ENCODE results near the gene CAMK2G. TPM values are rescaled to one million over a fixed set of nuclear protein-coding genes. Genes with fewer than 3 reads are reported as not detected.

Gene CAMK2G
- polyA plus RNA-seq, 2 of the 4 experiments (the other 2 are of a cell fraction), result 22.6 to 25.5 TPM

DNA sequence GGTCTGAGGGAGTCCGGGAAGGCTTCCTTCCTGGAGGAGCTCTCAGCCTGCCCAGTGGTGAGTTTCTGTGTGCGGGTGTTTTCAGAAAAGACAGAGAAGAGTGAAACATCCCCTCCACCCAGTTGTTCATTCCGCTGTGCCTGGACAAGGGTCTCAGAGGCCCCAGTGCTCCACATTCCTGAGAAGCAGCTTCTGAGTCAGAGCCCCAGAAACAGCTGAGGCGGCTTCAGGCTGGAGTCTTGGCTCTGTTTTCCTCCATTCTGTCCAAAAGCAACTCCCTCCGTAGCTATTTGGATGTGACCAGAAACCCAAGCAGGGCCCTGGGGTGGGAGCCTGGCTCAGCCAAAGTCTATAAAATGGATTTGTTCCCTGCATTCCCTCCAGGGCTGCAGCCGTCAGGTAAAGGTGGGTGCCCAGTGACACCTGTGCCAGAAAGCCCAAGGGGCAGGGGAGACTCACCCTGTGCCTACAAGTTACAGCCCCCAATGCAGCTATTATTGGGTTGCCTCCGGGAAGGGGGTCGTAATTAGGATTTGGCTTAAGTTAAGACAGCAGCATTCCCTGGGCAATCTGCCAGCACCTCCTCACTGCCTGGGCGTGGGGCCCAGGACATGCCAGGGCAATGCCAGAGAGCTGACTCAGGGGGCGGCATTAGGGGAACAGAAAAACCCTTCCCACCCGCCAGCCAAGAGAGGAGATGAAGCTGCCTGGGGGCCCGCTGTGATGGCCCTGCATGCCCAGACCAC lies 13.1 kb upstream of the CAMK2G start:
- Histone ChIP-seq H3K4me2 (peak overlapping the region; percentile 85), H3K9me3 (no peaks in the 10 kb centered on the region), H3K4me1 (peaks cover 65% of the 10 kb centered on the region), H3K27ac (peak overlapping the region; percentile 97 to 98), H3K4me3 (no peak overlapping the region)
- peak; percentile 63 to 81 for ATAC-seq
- peak; percentile 63 for FAIRE-seq
- CTCF ChIA-PET, result interaction anchor here (0.7 to 26.6 kb wide), 31 partner anchors 8 to 347 kb away, joined by 3 to 936 read pairs (median 9); partner anchors contain the start of genes CAMK2G, PLAU and VCL
- DNase-seq (ENCODE audit: low read depth in 1 of 2, low spot score in 1 of 2), result peak; percentile 62 to 89
- 6% methylated on average over 10 of the region's 12 CpGs for whole genome bisulfite sequencing (ENCODE audit: missing lambda C conversion rate)
- POLR2A ChIA-PET, result interaction anchor here (0.8 to 7.9 kb wide), 10 partner anchors 12 to 221 kb away, joined by 3 to 98 read pairs (median 4); partner anchors contain the start of gene PLAU
- TF ChIP-seq POLR2AphosphoS2 (conservative IDR thresholded peaks at IDR 0.05; ENCODE audit: low read length) (no peak), FOXS1 (CRISPR knock-in tag; IDR thresholded peaks at IDR 0.05) (no peak), HOXB13 (CRISPR knock-in tag; IDR thresholded peaks at IDR 0.05; ENCODE audit: low read depth) (no peak), TFCP2L1 (CRISPR knock-in tag; IDR thresholded peaks at IDR 0.05) (no peak), JUN (IDR thresholded peaks at IDR 0.05) (peak; percentile 46 to 87; a peak in 3 of 5 replicates), POLR2A (IDR thresholded peaks at IDR 0.05; ENCODE audit: low read length) (no peak), CHD2 (IDR thresholded peaks at IDR 0.05; ENCODE audit: low read length, partially characterized antibody) (no peak), ZC3H11A (IDR thresholded peaks at IDR 0.05) (no peak), ZSCAN20 (CRISPR knock-in tag; IDR thresholded peaks at IDR 0.05) (no peak), HOXA7 (CRISPR knock-in tag; IDR thresholded peaks at IDR 0.05) (no peak), KDM1A (IDR thresholded peaks at IDR 0.05; ENCODE audit: low read depth) (no peak), HMGXB4 (CRISPR knock-in tag; IDR thresholded peaks at IDR 0.05; ENCODE audit: borderline replicate concordance) (no peak), PBX3 (IDR thresholded peaks at IDR 0.05) (0 out of 2 replicates have a peak, but pooled peaks have one; percentile 55), SMC3 (IDR thresholded peaks at IDR 0.05) (peak; percentile 33; the same call in 2 of the 3 replicates), RAD21 (conservative IDR thresholded peaks at IDR 0.05 in 1 of 2, IDR thresholded peaks at IDR 0.05 in 1 of 2) (peak; percentile 40 to 41; a peak in 4 of 5 replicates), RFX5 (IDR thresholded peaks at IDR 0.05) (no peak), RCOR1 (IDR thresholded peaks at IDR 0.05; ENCODE audit: low read depth, low read length) (no peak), SREBF2 (IDR thresholded peaks at IDR 0.05) (no peak), ESRRA (IDR thresholded peaks at IDR 0.05; ENCODE audit: borderline replicate concordance, low read length) (no peak), CEBPB (IDR thresholded peaks at IDR 0.05) (no peak), PHF8 (IDR thresholded peaks at IDR 0.05; ENCODE audit: borderline replicate concordance, low read depth) (no peak), MAFK (IDR thresholded peaks at IDR 0.05; ENCODE audit: partially characterized antibody) (peak; percentile 51), CBX8 (IDR thresholded peaks at IDR 0.05) (no peak), NFE2L2 (conservative IDR thresholded peaks at IDR 0.05; ENCODE audit: low read length) (no peak), ATOH8 (CRISPR knock-in tag; IDR thresholded peaks at IDR 0.05; ENCODE audit: low read depth) (0 out of 2 replicates have a peak, but pooled peaks have one; percentile 52), RARB (CRISPR knock-in tag; IDR thresholded peaks at IDR 0.05) (no peak), HEYL (CRISPR knock-in tag; IDR thresholded peaks at IDR 0.05) (no peak), TP53 (CRISPR knock-in tag; IDR thresholded peaks at IDR 0.05) (no peak), GATA3 (IDR thresholded peaks at IDR 0.05; ENCODE audit: borderline replicate concordance) (peak; percentile 89), CHD4 (IDR thresholded peaks at IDR 0.05; ENCODE audit: borderline replicate concordance) (no peak), FOSB (CRISPR knock-in tag; IDR thresholded peaks at IDR 0.05) (no peak), MAZ (IDR thresholded peaks at IDR 0.05; ENCODE audit: borderline replicate concordance, low read depth, low read length) (no peak)
- TF ChIP-seq, protein P1, sequence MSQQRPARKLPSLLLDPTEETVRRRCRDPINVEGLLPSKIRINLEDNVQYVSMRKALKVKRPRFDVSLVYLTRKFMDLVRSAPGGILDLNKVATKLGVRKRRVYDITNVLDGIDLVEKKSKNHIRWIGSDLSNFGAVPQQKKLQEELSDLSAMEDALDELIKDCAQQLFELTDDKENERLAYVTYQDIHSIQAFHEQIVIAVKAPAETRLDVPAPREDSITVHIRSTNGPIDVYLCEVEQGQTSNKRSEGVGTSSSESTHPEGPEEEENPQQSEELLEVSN (IDR thresholded peaks at IDR 0.05; ENCODE audit: borderline replicate concordance, low read depth), result no peak; the same call in 1 of the 2 replicates
- TF ChIP-seq, protein P2, sequence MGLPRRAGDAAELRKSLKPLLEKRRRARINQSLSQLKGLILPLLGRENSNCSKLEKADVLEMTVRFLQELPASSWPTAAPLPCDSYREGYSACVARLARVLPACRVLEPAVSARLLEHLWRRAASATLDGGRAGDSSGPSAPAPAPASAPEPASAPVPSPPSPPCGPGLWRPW (IDR thresholded peaks at IDR 0.05), result no peak
- TF ChIP-seq, protein P3, sequence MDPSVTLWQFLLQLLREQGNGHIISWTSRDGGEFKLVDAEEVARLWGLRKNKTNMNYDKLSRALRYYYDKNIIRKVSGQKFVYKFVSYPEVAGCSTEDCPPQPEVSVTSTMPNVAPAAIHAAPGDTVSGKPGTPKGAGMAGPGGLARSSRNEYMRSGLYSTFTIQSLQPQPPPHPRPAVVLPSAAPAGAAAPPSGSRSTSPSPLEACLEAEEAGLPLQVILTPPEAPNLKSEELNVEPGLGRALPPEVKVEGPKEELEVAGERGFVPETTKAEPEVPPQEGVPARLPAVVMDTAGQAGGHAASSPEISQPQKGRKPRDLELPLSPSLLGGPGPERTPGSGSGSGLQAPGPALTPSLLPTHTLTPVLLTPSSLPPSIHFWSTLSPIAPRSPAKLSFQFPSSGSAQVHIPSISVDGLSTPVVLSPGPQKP (IDR thresholded peaks at IDR 0.05; ENCODE audit: low read depth, low read length), result no peak
- TF ChIP-seq, protein P4, sequence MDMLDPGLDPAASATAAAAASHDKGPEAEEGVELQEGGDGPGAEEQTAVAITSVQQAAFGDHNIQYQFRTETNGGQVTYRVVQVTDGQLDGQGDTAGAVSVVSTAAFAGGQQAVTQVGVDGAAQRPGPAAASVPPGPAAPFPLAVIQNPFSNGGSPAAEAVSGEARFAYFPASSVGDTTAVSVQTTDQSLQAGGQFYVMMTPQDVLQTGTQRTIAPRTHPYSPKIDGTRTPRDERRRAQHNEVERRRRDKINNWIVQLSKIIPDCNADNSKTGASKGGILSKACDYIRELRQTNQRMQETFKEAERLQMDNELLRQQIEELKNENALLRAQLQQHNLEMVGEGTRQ (IDR thresholded peaks at IDR 0.05), result no peak
